Liver (tissue), 3 donors: ENCODE results near the gene SAMD4A.

Experiments used
- ATF3 ChIP-seq: IDR thresholded peaks from 2 replicates; pipeline ENCODE4 v1.6.1; 2016; ENCODE audit warnings: antibody characterized with exemption
- CTCF ChIP-seq: fragments of 150-350 bp; IDR thresholded peaks from 2 replicates; pipeline ENCODE4 v1.5.1; 2017; ENCODE audit warnings: improper control_type of control experiment, low read depth, low read length; ENCODE audit not compliant: missing input control
- FOXA1 ChIP-seq: IDR thresholded peaks from 2 replicates; pipeline ENCODE4 v1.6.1; 2016; ENCODE audit warnings: antibody characterized with exemption
- GABPA ChIP-seq, 2 donors: IDR thresholded peaks in 1 of 2; conservative IDR thresholded peaks in 1 of 2; 2 replicates each; pipeline ENCODE4 v1.6.1; 2016; ENCODE audit warnings: antibody characterized with exemption in 2 of 2, mild to moderate bottlenecking in 1 of 2, moderate library complexity in 1 of 2
- HNF4G ChIP-seq: IDR thresholded peaks from 2 replicates; pipeline ENCODE4 v1.6.1; 2016; ENCODE audit warnings: antibody characterized with exemption
- JUND ChIP-seq, 2 donors: IDR thresholded peaks; 2 replicates each; pipeline ENCODE4 v1.6.1; 2016; ENCODE audit warnings: antibody characterized with exemption in 2 of 2
- MAX ChIP-seq: IDR thresholded peaks from 2 replicates; pipeline ENCODE4 v1.6.1; 2016; ENCODE audit warnings: antibody characterized with exemption
- RAD21 ChIP-seq, 2 donors: IDR thresholded peaks; 2 replicates each; pipeline ENCODE4 v1.6.1; 2016; ENCODE audit warnings: antibody characterized with exemption in 2 of 2, mild to moderate bottlenecking in 2 of 2
- REST ChIP-seq: IDR thresholded peaks from 2 replicates; pipeline ENCODE4 v1.6.1; 2016; ENCODE audit warnings: antibody characterized with exemption, mild to moderate bottlenecking
- RXRA ChIP-seq, 2 donors: IDR thresholded peaks; 2 replicates each; pipeline ENCODE4 v1.6.1; 2017 to 2018; ENCODE audit warnings: antibody characterized with exemption in 2 of 2, mild to moderate bottlenecking in 1 of 2
- SP1 ChIP-seq: IDR thresholded peaks from 2 replicates; pipeline ENCODE4 v1.6.1; 2018; ENCODE audit warnings: antibody characterized with exemption, mild to moderate bottlenecking
- TAF1 ChIP-seq: conservative IDR thresholded peaks from 2 replicates; pipeline ENCODE4 v1.6.1; 2016; ENCODE audit warnings: antibody characterized with exemption, mild to moderate bottlenecking
- YY1 ChIP-seq: IDR thresholded peaks from 2 replicates; pipeline ENCODE4 v1.6.1; 2016; ENCODE audit warnings: antibody characterized with exemption, mild to moderate bottlenecking
- ZBTB33 ChIP-seq: IDR thresholded peaks from 2 replicates; pipeline ENCODE4 v1.6.1; 2016; ENCODE audit warnings: antibody characterized with exemption
- donor health status: healthy.
- donor health status: healthy.

- TF ChIP-seq REST (no peak), CTCF (no peak), YY1 (no peak), MAX (no peak), ZBTB33 (no peak), SP1 (no peak), TAF1 (no peak), FOXA1 (no peak), GABPA (IDR thresholded peaks at IDR 0.05 in 1 of 2, conservative IDR thresholded peaks at IDR 0.05 in 1 of 2) (no peak), HNF4G (no peak), JUND (IDR thresholded peaks at IDR 0.05) (no peak), ATF3 (no peak), RAD21 (IDR thresholded peaks at IDR 0.05) (no peak), RXRA (IDR thresholded peaks at IDR 0.05) (no peak)
These were observed 103.0 kb downstream of the SAMD4A start for GRCh38 chr14:54669721-54670561.
